Left renal cortex interstitium (tissue), 4 donors: ENCODE data around the gene OLFML2A. TPM values are rescaled to one million over a fixed set of nuclear protein-coding genes. Genes with fewer than 3 reads are reported as not detected.
"Not testable (repeated sequence)": the region's sequence is repeated elsewhere in the genome, so short reads cannot be mapped to it uniquely, and the experiment has no call there.

ENCODE experiments used
- DNase-seq, 4 donors: peaks; one replicate each; pipeline ENCODE4 v3.0.0-alpha.2; 2013; ENCODE audit warnings: low read depth in 4 of 4, low spot score in 2 of 4, missing footprints in 1 of 4
- polyA plus RNA-seq, 4 donors: library from polyadenylated mRNA; unstranded; fragments of 120-200 nt; gene quantifications; one replicate each; pipeline ENCODE4 v1.2.1, GENCODE V29; 2013; ENCODE audit not compliant: insufficient read length in 4 of 4

Gene OLFML2A
- polyA plus RNA-seq = 10 to 100 TPM; 20.6 to 26.3 (median 24.0) TPM

DNA sequence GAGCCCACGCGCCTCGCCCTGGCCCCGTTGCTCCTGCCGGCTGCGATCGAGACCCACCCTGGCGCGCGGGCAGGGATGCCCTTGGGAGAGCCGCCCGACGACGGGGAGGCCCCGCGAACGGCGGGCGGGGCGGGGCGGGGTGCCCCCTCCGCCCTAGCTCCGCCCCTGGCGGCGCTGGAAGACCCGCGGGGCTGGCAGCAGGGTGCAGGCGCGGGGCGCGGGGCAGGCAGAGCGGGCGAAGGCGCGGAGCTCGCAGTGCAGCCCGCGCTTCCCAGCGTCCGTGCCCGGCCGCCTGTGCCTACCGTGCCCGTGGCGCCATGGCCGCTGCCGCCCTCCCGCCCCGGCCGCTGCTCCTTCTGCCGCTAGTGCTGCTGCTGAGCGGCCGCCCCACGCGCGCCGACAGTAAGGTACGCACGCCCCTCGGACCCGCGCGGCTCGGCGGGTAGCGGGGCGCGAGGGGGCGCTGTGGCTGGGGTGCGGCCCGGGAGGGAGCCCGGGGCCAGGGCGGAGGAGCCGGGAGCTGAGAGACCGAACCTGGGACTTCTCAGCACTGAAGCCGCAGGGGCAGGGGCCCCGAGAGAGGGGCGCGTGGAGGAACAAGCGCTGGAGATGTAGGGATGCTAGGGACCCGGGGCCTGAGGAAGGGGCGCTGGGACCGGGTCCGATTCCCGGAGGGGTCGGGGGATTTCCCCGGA lies at the start of gene OLFML2A:
Gene OLFML2A, plus strand, starts transcription at position 180 of the 695 bp plus-strand sequence. Its CDS starts 138 bp downstream, at position 318.
- DNase-seq = no peak

- DNase-seq = no peak
These were observed 46.2 kb upstream of the OLFML2A start for GRCh38 chr9:124730772-124731171.

DNA sequence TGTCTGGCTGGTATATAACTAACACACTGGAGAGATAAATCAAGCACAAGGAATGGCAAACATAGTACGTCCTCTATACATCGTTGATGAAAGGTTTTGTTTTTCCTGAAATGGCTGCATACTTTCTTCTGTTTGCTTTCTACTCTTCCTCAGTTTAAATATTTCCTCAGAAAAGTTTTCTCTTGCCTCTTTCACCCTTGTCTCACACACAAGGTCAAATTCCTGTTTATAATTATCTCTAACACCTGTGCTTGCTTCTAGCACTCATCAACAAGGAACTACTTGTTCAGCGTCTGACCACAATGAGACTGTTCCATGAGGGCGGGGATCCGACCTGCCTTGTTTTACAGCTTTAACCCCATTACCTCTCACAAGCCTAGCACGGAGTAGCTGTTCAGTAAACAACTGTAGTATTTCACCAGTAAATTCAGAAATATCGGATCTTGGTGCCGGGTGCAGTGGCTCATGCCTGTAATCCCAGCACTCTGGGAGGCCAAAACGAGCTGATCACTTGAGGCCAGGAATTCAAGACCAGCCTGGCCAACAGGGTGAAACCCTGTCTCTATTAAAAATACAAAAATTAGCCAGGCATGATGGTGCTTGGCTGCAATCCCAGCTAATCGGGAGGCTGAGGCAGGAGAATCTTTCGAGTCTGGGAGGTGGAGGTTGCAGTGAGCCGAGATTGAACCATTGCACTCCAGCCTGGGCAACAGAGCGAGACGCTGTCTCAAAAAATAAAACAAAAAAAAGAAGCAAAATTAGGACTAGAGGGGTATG lies 42.8 kb upstream of the OLFML2A start:
- DNase-seq = no peak

DNA sequence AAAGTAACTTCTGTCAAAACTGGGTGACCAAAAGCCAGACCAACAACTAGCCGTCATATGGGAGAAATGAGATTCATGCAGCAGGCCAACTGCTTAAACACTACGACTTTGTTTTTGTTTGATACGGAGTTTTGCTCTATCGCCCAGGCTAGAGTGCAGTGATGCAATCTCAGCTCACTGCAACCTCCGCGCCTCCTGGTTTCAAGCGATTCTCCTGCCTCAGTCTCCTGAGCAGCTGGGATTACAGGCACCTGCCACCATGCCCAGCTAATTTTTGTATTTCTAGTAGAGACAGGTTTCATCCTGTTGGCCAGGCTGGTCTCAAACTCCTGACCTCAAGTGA lies 42.2 kb upstream of the OLFML2A start:
- DNase-seq = not testable (repeated sequence)

DNA sequence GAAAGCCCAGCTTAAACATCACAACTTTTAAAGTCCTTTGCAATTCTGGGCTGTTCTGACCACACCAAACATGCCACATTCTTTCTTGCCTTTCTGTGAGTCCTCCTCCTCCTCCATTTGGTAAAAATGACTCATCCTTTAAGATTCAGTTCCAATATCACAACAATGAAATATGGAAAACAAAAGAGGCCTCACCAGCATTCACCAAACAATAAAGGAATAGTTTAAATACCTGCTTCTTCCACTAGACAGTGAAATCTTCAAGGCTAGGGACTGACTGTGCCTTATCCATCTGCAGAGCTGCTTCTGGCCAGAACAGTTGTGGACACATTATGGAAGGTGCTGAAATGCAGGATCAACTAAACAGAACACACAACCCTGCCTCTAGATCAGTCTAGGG lies 41.8 kb upstream of the OLFML2A start:
- no peak for DNase-seq

- DNase-seq = not testable (repeated sequence)
These were observed 38.9 kb upstream of the OLFML2A start for GRCh38 chr9:124738075-124738474.

DNA sequence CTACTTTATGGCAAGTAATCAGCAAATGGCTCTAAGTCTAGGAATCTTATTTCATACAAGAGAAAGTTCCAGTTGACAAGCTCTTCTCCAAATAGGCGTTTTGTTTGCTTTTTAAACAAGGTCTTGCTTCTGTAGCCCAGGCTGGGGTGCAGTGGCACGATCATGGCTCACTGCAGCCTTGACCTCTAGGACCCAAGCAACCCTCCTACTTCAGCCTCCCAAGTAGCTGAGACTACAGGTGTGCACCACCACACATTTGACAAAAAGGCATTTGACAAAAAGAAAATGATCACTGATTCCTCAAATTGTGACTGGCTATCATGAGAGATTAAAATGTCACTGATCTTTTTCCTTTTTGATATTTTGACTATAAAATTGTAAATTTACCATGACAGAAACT lies 37.6 kb upstream of the OLFML2A start:
- no peak for DNase-seq

- no peak for DNase-seq
These were observed 35.8 kb upstream of the OLFML2A start for GRCh38 chr9:124741149-124741548.

- no peak for DNase-seq
These were observed 35.3 kb upstream of the OLFML2A start for GRCh38 chr9:124741662-124742061.

DNA sequence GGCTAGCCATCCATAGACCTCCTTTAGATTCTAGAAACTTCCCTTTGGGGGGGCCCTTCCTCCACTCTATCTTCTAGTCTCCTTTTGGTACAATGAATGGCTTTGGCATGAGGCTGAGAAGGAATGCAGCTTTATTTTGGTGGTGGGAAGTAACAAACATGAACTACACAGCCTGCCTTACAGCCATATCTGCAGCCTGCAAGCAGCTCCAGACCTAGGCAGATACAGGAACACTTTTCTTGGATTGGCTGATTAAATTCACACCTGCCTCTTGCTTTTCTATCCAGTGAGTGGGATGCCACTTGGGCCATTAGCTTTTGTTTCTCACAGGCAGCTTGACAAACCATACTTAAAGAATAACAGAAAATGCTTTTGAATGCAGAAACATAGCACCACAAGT lies 34.0 kb upstream of the OLFML2A start:
- DNase-seq = no peak

DNA sequence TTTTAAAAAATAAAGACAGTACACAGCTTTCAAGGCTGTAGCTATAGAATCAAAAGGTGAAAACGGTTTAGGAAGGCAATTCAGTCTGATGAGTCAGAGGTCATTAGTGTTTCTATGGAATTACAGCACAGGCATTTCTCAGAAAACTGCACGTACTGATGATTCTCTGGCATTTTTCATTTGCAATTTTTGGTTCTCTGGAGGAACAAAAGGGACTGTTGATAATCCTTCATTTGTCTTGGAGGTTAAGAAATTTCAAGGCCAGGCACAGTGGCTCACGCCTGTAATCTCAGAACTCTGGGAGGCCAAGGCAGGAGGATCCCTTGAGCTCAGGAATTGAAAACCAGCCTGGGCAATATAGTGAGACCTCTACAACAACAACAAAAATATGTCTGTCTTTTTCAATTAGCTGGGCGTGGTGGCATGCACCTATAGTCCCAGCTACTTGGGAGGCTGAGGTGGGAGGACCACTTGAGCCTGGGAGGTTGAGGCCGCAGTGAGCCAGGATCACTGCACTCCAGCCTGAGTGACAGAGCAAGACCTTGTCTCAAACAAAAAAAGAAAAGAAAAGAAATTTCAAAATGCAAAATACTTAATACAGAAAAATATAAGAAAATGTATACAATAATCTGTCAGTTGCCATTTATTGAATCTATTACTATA lies 33.1 kb upstream of the OLFML2A start:
- DNase-seq = no peak

- DNase-seq = no peak
These were observed 29.9 kb upstream of the OLFML2A start for GRCh38 chr9:124747065-124747464.

DNA sequence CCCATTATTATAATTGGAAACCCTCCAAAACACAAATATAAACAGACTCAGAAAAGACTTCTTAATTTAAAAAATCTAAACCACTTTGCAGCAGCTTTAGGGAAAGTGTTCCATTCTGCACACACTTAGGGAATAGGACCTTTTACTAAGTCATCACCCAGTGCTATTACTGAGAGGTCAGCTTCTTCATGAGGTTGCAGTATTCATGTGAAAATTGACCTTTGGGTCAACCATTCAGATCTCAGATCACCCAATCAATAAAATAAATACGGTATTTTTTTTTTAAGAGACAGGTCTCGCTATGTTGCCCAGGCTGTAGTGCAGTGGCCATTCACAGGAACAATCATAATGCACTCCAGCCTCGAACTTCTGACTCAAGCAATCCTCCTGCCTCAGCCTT lies 27.6 kb upstream of the OLFML2A start:
- no peak for DNase-seq

DNA sequence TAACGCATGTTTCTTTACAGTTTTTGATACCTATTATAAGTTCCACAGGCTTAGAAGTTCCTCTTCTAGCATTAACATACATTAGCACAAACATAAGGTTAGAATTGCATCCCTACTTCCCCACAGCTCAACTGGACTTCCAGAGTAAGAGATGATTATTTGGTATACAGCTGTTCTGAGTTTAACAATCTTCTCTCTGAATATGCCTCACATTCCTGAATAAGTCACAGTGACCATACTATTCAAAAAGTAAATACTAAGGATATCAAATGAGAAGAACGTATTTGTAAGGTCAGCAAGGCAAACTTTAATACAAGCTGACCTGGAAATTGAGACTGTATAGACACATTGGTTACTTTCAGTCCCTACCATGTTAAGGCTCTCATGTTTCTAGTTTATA lies 27.2 kb upstream of the OLFML2A start:
- no peak for DNase-seq

GRCh38 chr9:124752967-124753366 lies 24.0 kb upstream of the OLFML2A start:
- DNase-seq = no peak

- no peak for DNase-seq
These were observed 22.6 kb upstream of the OLFML2A start for GRCh38 chr9:124754289-124754688.

- no peak for DNase-seq
These were observed 21.9 kb upstream of the OLFML2A start for GRCh38 chr9:124755061-124755460.

DNA sequence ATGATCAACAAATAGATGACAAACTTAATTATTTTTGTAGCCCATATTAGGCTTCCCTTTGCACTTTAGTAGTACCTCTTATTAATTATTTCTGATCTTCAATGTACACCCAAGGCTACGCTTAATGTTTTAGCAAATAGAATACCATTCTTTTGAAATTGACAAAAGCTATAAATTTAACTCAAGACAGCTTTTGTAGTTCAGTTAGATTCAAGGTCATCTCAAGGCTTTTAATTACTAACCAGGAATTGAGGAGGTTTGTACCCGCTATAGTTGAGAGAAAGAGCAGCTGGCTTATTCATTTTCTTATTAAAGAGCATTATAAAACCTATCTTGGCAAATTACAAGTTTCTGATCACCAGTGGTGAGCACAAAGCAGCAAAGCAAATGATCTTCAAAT lies 20.9 kb upstream of the OLFML2A start:
- no peak for DNase-seq

DNA sequence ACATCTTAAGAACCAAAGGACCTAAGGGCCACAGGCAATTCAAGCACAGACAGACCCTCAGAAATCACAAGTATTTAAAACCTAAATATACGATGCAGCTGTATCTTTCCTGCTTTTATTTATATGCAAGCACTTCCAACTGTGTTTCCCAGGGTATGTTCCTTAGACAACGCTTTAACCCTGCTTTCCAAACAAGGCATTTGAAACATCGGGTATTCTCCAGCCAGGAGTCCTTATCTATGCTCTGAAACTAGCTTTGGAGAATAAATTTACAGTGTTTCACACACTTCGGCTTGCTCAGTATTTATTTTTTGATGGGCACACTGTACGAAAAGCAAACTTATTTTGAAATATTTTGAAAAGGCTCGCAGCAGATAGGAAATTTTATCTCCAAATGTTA lies 19.3 kb upstream of the OLFML2A start:
- DNase-seq = no peak

- no peak for DNase-seq
These were observed 18.9 kb upstream of the OLFML2A start for GRCh38 chr9:124758061-124758460.

GRCh38 chr9:124758691-124759090 lies 18.2 kb upstream of the OLFML2A start:
- no peak for DNase-seq

DNA sequence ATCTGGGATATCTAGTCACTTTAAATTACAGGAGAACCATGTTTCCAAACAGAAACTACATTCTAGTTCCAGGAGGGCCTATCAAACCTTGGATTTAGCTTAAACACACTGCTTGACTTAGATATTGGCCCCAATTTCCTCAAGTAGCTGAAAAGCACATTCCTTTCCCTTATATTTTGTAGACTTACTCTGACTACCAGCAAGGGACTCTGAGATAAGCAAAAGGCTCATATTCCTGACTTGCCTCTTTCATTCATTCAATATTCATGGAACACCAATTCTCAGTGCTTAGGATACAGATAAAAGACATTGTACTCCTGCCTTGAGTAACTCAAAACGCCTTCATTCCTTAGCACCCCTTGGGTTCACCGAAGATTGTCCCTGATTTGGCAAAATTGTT lies 17.6 kb upstream of the OLFML2A start:
- DNase-seq = no peak
